ENCODE results near the gene ATF7.

GRCh38 chr12:53674977-53675700 lies 49.0 kb upstream of the ATF7 start:
- no peak for TF ChIP-seq CHD1 (IDR thresholded peaks at IDR 0.05; ENCODE audit: low read depth, low read length)
- TF ChIP-seq, protein P1, sequence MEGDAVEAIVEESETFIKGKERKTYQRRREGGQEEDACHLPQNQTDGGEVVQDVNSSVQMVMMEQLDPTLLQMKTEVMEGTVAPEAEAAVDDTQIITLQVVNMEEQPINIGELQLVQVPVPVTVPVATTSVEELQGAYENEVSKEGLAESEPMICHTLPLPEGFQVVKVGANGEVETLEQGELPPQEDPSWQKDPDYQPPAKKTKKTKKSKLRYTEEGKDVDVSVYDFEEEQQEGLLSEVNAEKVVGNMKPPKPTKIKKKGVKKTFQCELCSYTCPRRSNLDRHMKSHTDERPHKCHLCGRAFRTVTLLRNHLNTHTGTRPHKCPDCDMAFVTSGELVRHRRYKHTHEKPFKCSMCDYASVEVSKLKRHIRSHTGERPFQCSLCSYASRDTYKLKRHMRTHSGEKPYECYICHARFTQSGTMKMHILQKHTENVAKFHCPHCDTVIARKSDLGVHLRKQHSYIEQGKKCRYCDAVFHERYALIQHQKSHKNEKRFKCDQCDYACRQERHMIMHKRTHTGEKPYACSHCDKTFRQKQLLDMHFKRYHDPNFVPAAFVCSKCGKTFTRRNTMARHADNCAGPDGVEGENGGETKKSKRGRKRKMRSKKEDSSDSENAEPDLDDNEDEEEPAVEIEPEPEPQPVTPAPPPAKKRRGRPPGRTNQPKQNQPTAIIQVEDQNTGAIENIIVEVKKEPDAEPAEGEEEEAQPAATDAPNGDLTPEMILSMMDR (conservative IDR thresholded peaks at IDR 0.05; ENCODE audit: low read depth, low read length): no peak
- TF ChIP-seq SMC3 (IDR thresholded peaks at IDR 0.05; ENCODE audit: low read depth, low read length): no peak
- TF ChIP-seq CEBPB (IDR thresholded peaks at IDR 0.05; ENCODE audit: low read depth, low read length): no peak
- no peak for TF ChIP-seq FOS (IDR thresholded peaks at IDR 0.05; ENCODE audit: low read depth, low read length)
- TF ChIP-seq BHLHE40 (IDR thresholded peaks at IDR 0.05; ENCODE audit: low read depth, low read length): no peak
- TF ChIP-seq MAFK (IDR thresholded peaks at IDR 0.05; ENCODE audit: low read depth, low read length): no peak
- TF ChIP-seq MAZ (IDR thresholded peaks at IDR 0.05; ENCODE audit: borderline replicate concordance, low read depth, low read length): no peak
- no peak for TF ChIP-seq ELK1 (IDR thresholded peaks at IDR 0.05; ENCODE audit: borderline replicate concordance, low read depth, low read length)
- TF ChIP-seq POLR2A (IDR thresholded peaks at IDR 0.05; ENCODE audit: low read depth, low read length): no peak
- no peak for TF ChIP-seq RFX5 (IDR thresholded peaks at IDR 0.05; ENCODE audit: low read depth, low read length)
- TF ChIP-seq USF2 (IDR thresholded peaks at IDR 0.05; ENCODE audit: low read depth, low read length): no peak
- TF ChIP-seq RAD21 (IDR thresholded peaks at IDR 0.05; ENCODE audit: low read length): no peak

All from IMR-90 (cell line).